Esophagus (tissue), 2 donors: ENCODE results near the gene BPIFB4. TPM values are rescaled to one million over a fixed set of nuclear protein-coding genes. Genes with fewer than 3 reads are reported as not detected.

ENCODE experiments used
- H3K27ac ChIP-seq, 2 donors: one replicate each; pipeline ENCODE4 v1.5.1; 2013; ENCODE audit warnings: low read depth in 2 of 2, mild to moderate bottlenecking in 2 of 2, inconsistent platforms in 1 of 2, low read length in 1 of 2, moderate library complexity in 1 of 2
- H3K27me3 ChIP-seq, 2 donors: one replicate each; pipeline ENCODE4 v1.6.1; 2013; ENCODE audit warnings: low read length in 2 of 2, control low read depth in 1 of 2, mild to moderate bottlenecking in 1 of 2; ENCODE audit not compliant: insufficient read depth in 2 of 2, control insufficient read depth in 1 of 2
- H3K36me3 ChIP-seq, 2 donors: one replicate each; pipeline ENCODE4 v1.6.1; 2013; ENCODE audit warnings: low read length in 1 of 2; ENCODE audit not compliant: control insufficient read depth in 2 of 2, insufficient read depth in 2 of 2
- H3K4me1 ChIP-seq, 2 donors: one replicate each; pipeline ENCODE4 v1.6.1; 2013; ENCODE audit warnings: low read length in 1 of 2; ENCODE audit not compliant: control insufficient read depth in 2 of 2, insufficient read depth in 2 of 2
- H3K4me3 ChIP-seq, 2 donors: one replicate each; pipeline ENCODE4 v1.5.1; 2013; ENCODE audit warnings: low read length in 2 of 2, mild to moderate bottlenecking in 2 of 2, low read depth in 1 of 2, moderate library complexity in 1 of 2
- H3K9me3 ChIP-seq, 2 donors: one replicate each; pipeline ENCODE4 v1.6.1; 2013; ENCODE audit warnings: mild to moderate bottlenecking in 2 of 2, low read depth in 1 of 2, low read length in 1 of 2, moderate library complexity in 1 of 2; ENCODE audit not compliant: control insufficient read depth in 2 of 2, insufficient read depth in 1 of 2
- WGBS, 2 donors: extraction: QIAGEN DNeasy Blood & Tissue Kit; methylation state at CpG; one replicate each; pipeline ENCODE4 v1.1.7; 2013; 5-methylcytosine and 5-hydroxymethylcytosine counted together
- polyA plus RNA-seq, 2 donors: library from polyadenylated mRNA; stranded (reverse); fragments of 200-250 nt; gene quantifications; one replicate each; pipeline ENCODE4 v1.2.3, GENCODE V29; 2013
- donor health status: healthy with polysubstance abuse.
- donor health status: Bipolar disorder and iron deficiency.

The BPIFB4 gene
- polyA plus RNA-seq, result not detected

GRCh38 chr20:33079259-33079658, at the start of gene BPIFB4:
BPIFB4 (plus strand) TSS chr20:33079643; CDS start chr20:33081527, 1,884 bp downstream.
- Histone ChIP-seq H3K4me3 (no peak within 1 kb of the TSS), H3K36me3 (no peaks in the 10 kb centered on the region), H3K4me1 (no peaks in the 10 kb centered on the region), H3K9me3 (peaks cover 0 to 2% of the 10 kb centered on the region in 2 donors), H3K27ac (no peak within 1 kb of the TSS), H3K27me3 (peaks cover 0 to 2% of the 10 kb centered on the region in 2 donors)
- WGBS, 2 donors, result 84 to 94% methylated on average over 2 of the region's 2 CpGs

- H3K4me1 ChIP-seq, result no peaks in the 10 kb centered on the region
- H3K9me3 ChIP-seq, result peaks cover 0 to 2% of the 10 kb centered on the region in 2 donors
- H3K27me3 ChIP-seq, result no peaks in the 10 kb centered on the region
- no peaks in the 10 kb centered on the region for H3K36me3 ChIP-seq
- no peak overlapping the region for H3K27ac ChIP-seq
- 68 to 75% methylated on average over 9 of the region's 9 CpGs for WGBS, 2 donors
- H3K4me3 ChIP-seq, result no peak overlapping the region
These were observed 49.4 kb upstream of the BPIFB4 start for GRCh38 chr20:33030076-33030475.

GRCh38 chr20:33030569-33030968, 48.9 kb upstream of the BPIFB4 start:
- 79 to 82% methylated on average over 6 of the region's 6 CpGs for WGBS, 2 donors
- Histone ChIP-seq H3K4me3 (no peak overlapping the region), H3K36me3 (no peaks in the 10 kb centered on the region), H3K4me1 (no peaks in the 10 kb centered on the region), H3K27ac (no peak overlapping the region), H3K9me3 (peaks cover 0 to 2% of the 10 kb centered on the region in 2 donors), H3K27me3 (no peaks in the 10 kb centered on the region)

GRCh38 chr20:33031531-33031930, 47.9 kb upstream of the BPIFB4 start, which contains the start of gene BPIFB6:
BPIFB6 (plus strand) TSS chr20:33031648; CDS start chr20:33031648, 0 bp downstream.
- no peaks in the 10 kb centered on the region for H3K27me3 ChIP-seq
- no peaks in the 10 kb centered on the region for H3K4me1 ChIP-seq
- H3K9me3 ChIP-seq, result peaks cover 0 to 2% of the 10 kb centered on the region in 2 donors
- H3K36me3 ChIP-seq, result no peaks in the 10 kb centered on the region
- no peak within 1 kb of the TSS for H3K4me3 ChIP-seq
- 87 to 89% methylated on average over 10 of the region's 10 CpGs for WGBS, 2 donors
- no peak within 1 kb of the TSS for H3K27ac ChIP-seq

- 75 to 79% methylated on average over 6 of the region's 6 CpGs for WGBS, 2 donors
- Histone ChIP-seq H3K4me3 (no peak overlapping the region), H3K27ac (no peak overlapping the region), H3K36me3 (no peaks in the 10 kb centered on the region), H3K9me3 (peaks cover 0 to 2% of the 10 kb centered on the region in 2 donors), H3K4me1 (no peaks in the 10 kb centered on the region), H3K27me3 (no peaks in the 10 kb centered on the region)
These were observed 46.9 kb upstream of the BPIFB4 start for GRCh38 chr20:33032555-33032954.

GRCh38 chr20:33033381-33033780, 46.1 kb upstream of the BPIFB4 start:
- 60 to 71% methylated on average over 5 of the region's 5 CpGs for WGBS, 2 donors
- Histone ChIP-seq H3K9me3 (peaks cover 0 to 2% of the 10 kb centered on the region in 2 donors), H3K27ac (no peak overlapping the region), H3K4me3 (no peak overlapping the region), H3K36me3 (no peaks in the 10 kb centered on the region), H3K27me3 (no peaks in the 10 kb centered on the region), H3K4me1 (no peaks in the 10 kb centered on the region)

GRCh38 chr20:33034115-33034514, 45.3 kb upstream of the BPIFB4 start:
- Histone ChIP-seq H3K27me3 (no peaks in the 10 kb centered on the region), H3K36me3 (no peaks in the 10 kb centered on the region), H3K27ac (no peak overlapping the region), H3K4me3 (no peak overlapping the region), H3K4me1 (no peaks in the 10 kb centered on the region), H3K9me3 (peaks cover 0 to 2% of the 10 kb centered on the region in 2 donors)
- 74 to 84% methylated on average over 5 of the region's 5 CpGs for WGBS, 2 donors

- WGBS, 2 donors, result 76 to 78% methylated on average over 6 of the region's 6 CpGs
- no peak overlapping the region for H3K4me3 ChIP-seq
- no peaks in the 10 kb centered on the region for H3K4me1 ChIP-seq
- no peak overlapping the region for H3K27ac ChIP-seq
- no peaks in the 10 kb centered on the region for H3K27me3 ChIP-seq
- no peaks in the 10 kb centered on the region for H3K36me3 ChIP-seq
- H3K9me3 ChIP-seq, result peaks cover 0 to 4% of the 10 kb centered on the region in 2 donors
These were observed 44.4 kb upstream of the BPIFB4 start for GRCh38 chr20:33034901-33035492.

- no peak overlapping the region for H3K27ac ChIP-seq
- no peaks in the 10 kb centered on the region for H3K36me3 ChIP-seq
- 49 to 70% methylated on average over 5 of the region's 5 CpGs for WGBS, 2 donors
- H3K9me3 ChIP-seq, result peaks cover 0 to 8% of the 10 kb centered on the region in 2 donors
- no peaks in the 10 kb centered on the region for H3K27me3 ChIP-seq
- H3K4me3 ChIP-seq, result no peak overlapping the region
- no peaks in the 10 kb centered on the region for H3K4me1 ChIP-seq
These were observed 42.0 kb upstream of the BPIFB4 start for GRCh38 chr20:33037456-33037855.

GRCh38 chr20:33038243-33038642, 41.2 kb upstream of the BPIFB4 start:
- WGBS, 2 donors, result 88 to 91% methylated on average over 4 of the region's 4 CpGs

More at GRCh38 chr20:33038243-33038642, 41.2 kb upstream of the BPIFB4 start:
- H3K9me3 ChIP-seq, result peaks cover 0 to 8% of the 10 kb centered on the region in 2 donors
- no peaks in the 10 kb centered on the region for H3K27me3 ChIP-seq
- H3K36me3 ChIP-seq, result no peaks in the 10 kb centered on the region
- no peak overlapping the region for H3K4me3 ChIP-seq
- no peaks in the 10 kb centered on the region for H3K4me1 ChIP-seq
- no peak overlapping the region for H3K27ac ChIP-seq
